Panc1 (cell line): ENCODE results near the gene DOK7. TPM values are rescaled to one million over a fixed set of nuclear protein-coding genes. Genes with fewer than 3 reads are reported as not detected.

ENCODE experiments used
- ATAC-seq: fragments of 200-7000 bp; cut with Tn5 transposase; 2 replicates; pipeline ENCODE4 v1.9.1; 2020; ENCODE audit warnings: mild to moderate bottlenecking, moderate library complexity
- BruUV-seq: library from RNA; stranded (reverse); fragments of 400-500 nt; replicated peaks from 2 replicates; lab custom pipeline; 2021; lab: Mats Ljungman, UMichigan
- CTCF ChIA-PET: fragments of 300-600 bp; sonication (Branson Sonifier 250); formaldehyde crosslinking; loops from one replicate; lab custom pipeline; 2022; ENCODE audit warnings: antibody characterized with exemption; lab: Charles Lee
- POLR2A ChIA-PET: fragments of 300-600 bp; sonication (Branson Sonifier 250); formaldehyde crosslinking; loops from one replicate; lab custom pipeline; 2022; ENCODE audit warnings: antibody characterized with exemption; lab: Charles Lee
- DNase-seq: peaks from one replicate; pipeline ENCODE4 v3.0.0-alpha.2; 2010; ENCODE audit warnings: low read depth, low spot score
- H3K27ac ChIP-seq: 2 replicates; pipeline ENCODE4 v1.5.1; 2011; ENCODE audit warnings: mild to moderate bottlenecking, low read length, inconsistent platforms
- H3K27me3 ChIP-seq: fragments of 200-500 bp; sonication (Bioruptor generic); 2 replicates; pipeline ENCODE4 v1.6.0; 2014; ENCODE audit warnings: low read length, inconsistent platforms; ENCODE audit not compliant: control insufficient read depth, insufficient read depth
- H3K36me3 ChIP-seq: fragments of 200-500 bp; sonication (Bioruptor generic); 2 replicates; pipeline ENCODE4 v1.5.1; 2014; ENCODE audit warnings: inconsistent platforms, mild to moderate bottlenecking, low read length, moderate library complexity; ENCODE audit not compliant: control insufficient read depth, insufficient read depth
- H3K4me1 ChIP-seq: 2 replicates; pipeline ENCODE4 v1.5.1; 2011; ENCODE audit warnings: inconsistent platforms, mild to moderate bottlenecking, low read length, moderate library complexity; ENCODE audit not compliant: control insufficient read depth, insufficient read depth
- H3K4me3 ChIP-seq, 2 experiments: 2 replicates each; pipeline ENCODE4 v1.5.1; 2011 to 2012; ENCODE audit warnings: low read depth in 2 of 2, low read length in 2 of 2, mild to moderate bottlenecking in 2 of 2, inconsistent platforms in 1 of 2, moderate library complexity in 1 of 2
- H3K9me3 ChIP-seq: fragments of 200-500 bp; sonication (Bioruptor generic); 2 replicates; pipeline ENCODE4 v1.5.1; 2014; ENCODE audit warnings: low read depth, mild to moderate bottlenecking, inconsistent platforms, low read length, moderate library complexity; ENCODE audit not compliant: control insufficient read depth, insufficient read depth
- POLR2AphosphoS5 ChIP-seq: IDR thresholded peaks from 2 replicates; pipeline ENCODE4 v1.6.1; 2012; ENCODE audit warnings: mild to moderate bottlenecking, low read depth, low read length, moderate library complexity
- SIN3A ChIP-seq: IDR thresholded peaks from 2 replicates; pipeline ENCODE4 v1.6.1; 2012; ENCODE audit warnings: low read depth, mild to moderate bottlenecking, low read length, moderate library complexity, borderline replicate concordance; ENCODE audit not compliant: insufficient read depth
- TCF7L2 ChIP-seq: IDR thresholded peaks from 2 replicates; pipeline ENCODE4 v1.6.1; 2011; ENCODE audit warnings: mild to moderate bottlenecking, low read depth, low read length, inconsistent platforms
- in situ Hi-C: cut with HindIII; loops from 2 replicates; pipeline ENCODE4 v1.10.0; 2016; ENCODE audit warnings: low sequenced_read_pairs, low pct_unique_long_range_greater_than_20kb
- intact Hi-C: fragments of 100-400 bp; cut with micrococcal nuclease; formaldehyde crosslinking; loops from one replicate; pipeline ENCODE4 v1.10.0; 2022; ENCODE audit not compliant: unreplicated experiment
- total RNA-seq: library from RNA; stranded (reverse); gene quantifications from one replicate; pipeline ENCODE4 v1.2.1, GENCODE V29; 2021; ENCODE audit not compliant: unreplicated experiment
- TF ChIP-seq, protein P1 (sequence below), 2 experiments: IDR thresholded peaks; 2 replicates each; pipeline ENCODE4 v1.6.1; 2011 to 2012; ENCODE audit warnings: low read depth in 2 of 2, control low read depth in 1 of 2, low read length in 1 of 2, mild to moderate bottlenecking in 1 of 2, moderate library complexity in 1 of 2; ENCODE audit not compliant: insufficient read depth in 1 of 2
- TF ChIP-seq, protein P2 (sequence below): fragments of 450-650 bp; IDR thresholded peaks from 2 replicates; pipeline ENCODE4 v1.5.1; 2017; ENCODE audit warnings: mild to moderate bottlenecking

The DOK7 gene
- total RNA-seq, 1 experiment from 2014 or later, result 2.4 TPM

DNA sequence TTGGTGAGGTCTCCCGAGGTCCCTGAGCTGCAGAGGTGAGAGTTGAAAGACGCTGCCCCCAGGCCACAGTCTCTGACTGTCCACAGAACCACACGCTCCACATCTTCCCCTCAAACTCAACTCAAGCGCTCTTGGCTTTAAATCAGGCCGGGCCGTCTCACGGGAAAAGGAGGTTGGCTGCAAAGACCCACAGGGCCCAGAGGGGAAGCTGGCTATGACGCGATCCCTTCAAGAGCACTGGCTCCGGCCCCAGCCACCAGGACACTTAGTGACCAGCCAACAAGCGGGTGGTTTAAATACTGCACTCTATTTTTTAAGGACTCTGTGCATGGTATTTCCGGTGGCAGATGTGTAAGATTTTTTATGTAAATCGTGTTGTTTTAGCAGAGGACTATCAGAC is 49.2 kb downstream of the DOK7 start:
- H3K9me3 ChIP-seq, result no peaks in the 10 kb centered on the region
- ATAC-seq, result no peak
- no peak overlapping the region for H3K27ac ChIP-seq
- CTCF ChIA-PET, result no interaction called here
- TF ChIP-seq, protein P1, sequence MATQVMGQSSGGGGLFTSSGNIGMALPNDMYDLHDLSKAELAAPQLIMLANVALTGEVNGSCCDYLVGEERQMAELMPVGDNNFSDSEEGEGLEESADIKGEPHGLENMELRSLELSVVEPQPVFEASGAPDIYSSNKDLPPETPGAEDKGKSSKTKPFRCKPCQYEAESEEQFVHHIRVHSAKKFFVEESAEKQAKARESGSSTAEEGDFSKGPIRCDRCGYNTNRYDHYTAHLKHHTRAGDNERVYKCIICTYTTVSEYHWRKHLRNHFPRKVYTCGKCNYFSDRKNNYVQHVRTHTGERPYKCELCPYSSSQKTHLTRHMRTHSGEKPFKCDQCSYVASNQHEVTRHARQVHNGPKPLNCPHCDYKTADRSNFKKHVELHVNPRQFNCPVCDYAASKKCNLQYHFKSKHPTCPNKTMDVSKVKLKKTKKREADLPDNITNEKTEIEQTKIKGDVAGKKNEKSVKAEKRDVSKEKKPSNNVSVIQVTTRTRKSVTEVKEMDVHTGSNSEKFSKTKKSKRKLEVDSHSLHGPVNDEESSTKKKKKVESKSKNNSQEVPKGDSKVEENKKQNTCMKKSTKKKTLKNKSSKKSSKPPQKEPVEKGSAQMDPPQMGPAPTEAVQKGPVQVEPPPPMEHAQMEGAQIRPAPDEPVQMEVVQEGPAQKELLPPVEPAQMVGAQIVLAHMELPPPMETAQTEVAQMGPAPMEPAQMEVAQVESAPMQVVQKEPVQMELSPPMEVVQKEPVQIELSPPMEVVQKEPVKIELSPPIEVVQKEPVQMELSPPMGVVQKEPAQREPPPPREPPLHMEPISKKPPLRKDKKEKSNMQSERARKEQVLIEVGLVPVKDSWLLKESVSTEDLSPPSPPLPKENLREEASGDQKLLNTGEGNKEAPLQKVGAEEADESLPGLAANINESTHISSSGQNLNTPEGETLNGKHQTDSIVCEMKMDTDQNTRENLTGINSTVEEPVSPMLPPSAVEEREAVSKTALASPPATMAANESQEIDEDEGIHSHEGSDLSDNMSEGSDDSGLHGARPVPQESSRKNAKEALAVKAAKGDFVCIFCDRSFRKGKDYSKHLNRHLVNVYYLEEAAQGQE (IDR thresholded peaks at IDR 0.05; ENCODE audit: insufficient read depth in 1 of 2, low read depth in 2 of 2, low read length in 1 of 2), result no peak
- TF ChIP-seq TCF7L2 (no peak), SIN3A (no peak), POLR2AphosphoS5 (no peak)
- TF ChIP-seq, protein P2, sequence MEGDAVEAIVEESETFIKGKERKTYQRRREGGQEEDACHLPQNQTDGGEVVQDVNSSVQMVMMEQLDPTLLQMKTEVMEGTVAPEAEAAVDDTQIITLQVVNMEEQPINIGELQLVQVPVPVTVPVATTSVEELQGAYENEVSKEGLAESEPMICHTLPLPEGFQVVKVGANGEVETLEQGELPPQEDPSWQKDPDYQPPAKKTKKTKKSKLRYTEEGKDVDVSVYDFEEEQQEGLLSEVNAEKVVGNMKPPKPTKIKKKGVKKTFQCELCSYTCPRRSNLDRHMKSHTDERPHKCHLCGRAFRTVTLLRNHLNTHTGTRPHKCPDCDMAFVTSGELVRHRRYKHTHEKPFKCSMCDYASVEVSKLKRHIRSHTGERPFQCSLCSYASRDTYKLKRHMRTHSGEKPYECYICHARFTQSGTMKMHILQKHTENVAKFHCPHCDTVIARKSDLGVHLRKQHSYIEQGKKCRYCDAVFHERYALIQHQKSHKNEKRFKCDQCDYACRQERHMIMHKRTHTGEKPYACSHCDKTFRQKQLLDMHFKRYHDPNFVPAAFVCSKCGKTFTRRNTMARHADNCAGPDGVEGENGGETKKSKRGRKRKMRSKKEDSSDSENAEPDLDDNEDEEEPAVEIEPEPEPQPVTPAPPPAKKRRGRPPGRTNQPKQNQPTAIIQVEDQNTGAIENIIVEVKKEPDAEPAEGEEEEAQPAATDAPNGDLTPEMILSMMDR, result no peak
- H3K4me1 ChIP-seq, result no peaks in the 10 kb centered on the region
- no peak overlapping the region for H3K4me3 ChIP-seq
- no peaks in the 10 kb centered on the region for H3K36me3 ChIP-seq
- in situ Hi-C loops, result no loop called here
- POLR2A ChIA-PET, result no interaction called here
- intact Hi-C loops, result no loop called here
- no peak for DNase-seq
- H3K27me3 ChIP-seq, result no peaks in the 10 kb centered on the region
- no TSS peak for BruUV-seq

DNA sequence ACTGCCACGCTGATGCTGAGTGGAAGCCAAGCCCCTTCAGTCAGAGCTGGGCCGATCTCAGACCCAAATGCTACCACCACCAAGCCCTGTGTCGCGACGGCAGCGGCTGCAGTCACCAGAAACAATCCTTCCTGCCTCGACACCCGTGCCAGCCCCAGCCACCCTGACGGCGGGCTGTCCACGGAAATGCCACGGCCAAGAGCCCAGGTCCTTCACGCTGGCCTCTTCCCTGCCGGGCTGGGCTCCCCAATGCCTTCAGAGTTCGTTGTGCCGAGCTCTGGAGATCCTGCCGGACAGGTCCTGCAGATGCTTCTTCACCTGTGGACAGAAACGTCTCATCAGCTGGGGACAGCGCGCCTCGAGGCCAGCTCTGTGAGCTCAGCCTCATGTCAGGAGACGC is 49.6 kb downstream of the DOK7 start:
- POLR2A ChIA-PET, result no interaction called here
- in situ Hi-C loops (no loop called here), intact Hi-C loops (no loop called here)
- H3K27ac ChIP-seq, result no peak overlapping the region
- no peak for ATAC-seq
- CTCF ChIA-PET, result no interaction called here
- no peak for TF ChIP-seq SIN3A
- no peak for TF ChIP-seq TCF7L2
- no peak for TF ChIP-seq POLR2AphosphoS5
- TF ChIP-seq, protein P1 (IDR thresholded peaks at IDR 0.05; ENCODE audit: insufficient read depth in 1 of 2, low read depth in 2 of 2, low read length in 1 of 2), result no peak
- TF ChIP-seq, protein P2, result no peak
- BruUV-seq, result no TSS peak
- no peaks in the 10 kb centered on the region for H3K9me3 ChIP-seq
- H3K27me3 ChIP-seq, result no peaks in the 10 kb centered on the region
- no peaks in the 10 kb centered on the region for H3K36me3 ChIP-seq
- H3K4me3 ChIP-seq, result no peak overlapping the region
- DNase-seq, result no peak
- H3K4me1 ChIP-seq, result no peaks in the 10 kb centered on the region
